Ascending aorta (tissue), 2 donors: ENCODE measurements around the gene ATXN7L1. TPM values are rescaled to one million over a fixed set of nuclear protein-coding genes. Genes with fewer than 3 reads are reported as not detected.
"Not testable (repeated sequence)": the region's sequence is repeated elsewhere in the genome, so short reads cannot be mapped to it uniquely, and the experiment has no call there.

Source experiments
- DNase-seq, 2 donors: peaks; one replicate each; pipeline ENCODE4 v3.0.0-alpha.2; 2019; ENCODE audit warnings: low spot score in 2 of 2
- H3K27ac ChIP-seq, 2 donors: fragments of 200-600 bp; sonication (generic); one replicate each; pipeline ENCODE4 v1.5.1; 2016 to 2017; ENCODE audit warnings: mild to moderate bottlenecking in 1 of 2
- H3K27me3 ChIP-seq: fragments of 200-600 bp; sonication (generic); one replicate; pipeline ENCODE4 v1.5.1; 2017
- H3K36me3 ChIP-seq, 2 donors: fragments of 200-600 bp; sonication (generic); one replicate each; pipeline ENCODE4 v1.5.1; 2016
- H3K4me1 ChIP-seq, 2 donors: fragments of 200-600 bp; sonication (generic); one replicate each; pipeline ENCODE4 v1.5.1; 2016 to 2017; ENCODE audit warnings: mild to moderate bottlenecking in 1 of 2
- H3K4me3 ChIP-seq, 2 donors: fragments of 200-600 bp; sonication (generic); one replicate each; pipeline ENCODE4 v1.5.1; 2016 to 2017; ENCODE audit warnings: mild to moderate bottlenecking in 1 of 2
- H3K9me3 ChIP-seq, 2 donors: fragments of 200-600 bp; sonication (generic); one replicate each; pipeline ENCODE4 v1.5.1; 2016
- CTCF ChIP-seq, 3 experiments: fragments of 200-600 bp in 2 of 3; fragments of 450-650 bp in 1 of 3; sonication (generic) in 2 of 3; IDR thresholded peaks; one replicate each; pipeline ENCODE4 v1.5.1; 2016 to 2019; ENCODE audit warnings: antibody characterized with exemption in 3 of 3, mild to moderate bottlenecking in 1 of 3, moderate library complexity in 1 of 3
- intact Hi-C: fragments of 100-400 bp; cut with DNase I; formaldehyde crosslinking; loops from one replicate; pipeline ENCODE4 v1.15.1; 2023
- total RNA-seq: library from RNA; depleted of rRNA; stranded (reverse); fragments of >200 nt; gene quantifications from one replicate; pipeline ENCODE4 v1.1.0, GENCODE V29; 2016

ATXN7L1 gene
- total RNA-seq, 1 donor from 2014 or later, result 7.5 TPM

GRCh38 chr7:105715528-105715927, 160.9 kb downstream of the ATXN7L1 start:
- Histone ChIP-seq H3K27ac (no peak overlapping the region), H3K36me3 (no peaks in the 10 kb centered on the region), H3K9me3 (no peaks in the 10 kb centered on the region), H3K4me3 (no peak overlapping the region), H3K27me3 (no peaks in the 10 kb centered on the region), H3K4me1 (no peaks in the 10 kb centered on the region)
- DNase-seq, result no peak
- TF ChIP-seq CTCF (IDR thresholded peaks at IDR 0.05), result no peak
- intact Hi-C loops, result no loop called here

GRCh38 chr7:105713488-105714465, 162.6 kb downstream of the ATXN7L1 start:
- no peak for DNase-seq
- H3K9me3 ChIP-seq, result no peaks in the 10 kb centered on the region
- no peaks in the 10 kb centered on the region for H3K36me3 ChIP-seq
- intact Hi-C loops, result no loop called here
- H3K27me3 ChIP-seq, result no peaks in the 10 kb centered on the region
- H3K27ac ChIP-seq, result no peak overlapping the region
- no peak for TF ChIP-seq CTCF (IDR thresholded peaks at IDR 0.05)
- H3K4me3 ChIP-seq, result no peak overlapping the region
- H3K4me1 ChIP-seq, result no peaks in the 10 kb centered on the region

- DNase-seq, result no peak
- H3K4me1 ChIP-seq, result no peaks in the 10 kb centered on the region
- intact Hi-C loops, result no loop called here
- no peaks in the 10 kb centered on the region for H3K9me3 ChIP-seq
- H3K27ac ChIP-seq, result no peak overlapping the region
- no peaks in the 10 kb centered on the region for H3K36me3 ChIP-seq
- H3K4me3 ChIP-seq, result no peak overlapping the region
- no peak for TF ChIP-seq CTCF (IDR thresholded peaks at IDR 0.05)
- H3K27me3 ChIP-seq, result no peaks in the 10 kb centered on the region
Measured at GRCh38 chr7:105712877-105713276, 163.5 kb downstream of the ATXN7L1 start.

GRCh38 chr7:105711726-105712402, 164.5 kb downstream of the ATXN7L1 start:
- no peaks in the 10 kb centered on the region for H3K9me3 ChIP-seq
- H3K4me1 ChIP-seq, result no peaks in the 10 kb centered on the region
- intact Hi-C loops, result no loop called here
- no peaks in the 10 kb centered on the region for H3K27me3 ChIP-seq
- H3K27ac ChIP-seq, result no peak overlapping the region
- no peak for DNase-seq
- TF ChIP-seq CTCF (IDR thresholded peaks at IDR 0.05), result no peak
- H3K36me3 ChIP-seq, result no peaks in the 10 kb centered on the region
- no peak overlapping the region for H3K4me3 ChIP-seq

- H3K9me3 ChIP-seq, H3K27ac ChIP-seq, H3K4me3 ChIP-seq, intact Hi-C loops, H3K36me3 ChIP-seq, DNase-seq, H3K4me1 ChIP-seq, H3K27me3 ChIP-seq: not testable (repeated sequence)
Measured at GRCh38 chr7:105710720-105711119, 165.7 kb downstream of the ATXN7L1 start.

- Histone ChIP-seq H3K4me1 (no peaks in the 10 kb centered on the region), H3K4me3 (no peak overlapping the region), H3K9me3 (no peaks in the 10 kb centered on the region), H3K27ac (no peak overlapping the region), H3K27me3 (no peaks in the 10 kb centered on the region), H3K36me3 (no peaks in the 10 kb centered on the region)
- TF ChIP-seq CTCF (IDR thresholded peaks at IDR 0.05), result no peak
- intact Hi-C loops, result no loop called here
- no peak for DNase-seq
Measured at GRCh38 chr7:105708763-105709080, 167.7 kb downstream of the ATXN7L1 start.
